NCI-H2227 (cell line): Measurements from ENCODE around the gene H2AZ2.
A peak's percentile ranks its signal among the peaks of the same experiment; 100 is the strongest.

Source experiments
- DNase-seq: peaks from one replicate; lab custom pipeline; 2025; ENCODE audit not compliant: unreplicated experiment; lab: John Stamatoyannopoulos, UW

The H2AZ2 gene

GRCh38 chr7:44847920-44848634, at the start of gene H2AZ2:
H2AZ2 (minus strand) TSS chr7:44848087; CDS start chr7:44847971, 116 bp downstream.
- DNase-seq, result peak; percentile 99

DNA sequence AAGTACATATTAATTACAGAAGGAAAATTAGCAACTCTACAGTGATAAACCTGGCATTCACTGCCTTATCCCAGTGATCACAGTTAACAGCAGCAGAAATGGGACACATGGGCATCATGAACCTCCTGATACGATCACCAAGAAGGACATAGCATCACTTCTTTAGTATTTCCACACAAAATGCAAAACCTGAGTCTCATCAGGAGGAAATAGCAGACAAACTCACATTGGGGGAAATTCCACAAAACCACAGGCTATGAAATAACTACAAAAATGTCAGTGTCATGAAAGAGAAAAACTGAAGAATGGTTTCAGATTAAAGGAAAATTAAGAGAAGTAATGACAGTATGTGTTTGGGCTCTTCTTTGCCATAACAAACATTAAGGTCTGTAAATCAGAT, 49.4 kb upstream of the H2AZ2 start:
- DNase-seq, result no peak

- DNase-seq, result no peak
These were observed 47.1 kb upstream of the H2AZ2 start for GRCh38 chr7:44894888-44895580.

- DNase-seq, result no peak
These were observed 45.9 kb upstream of the H2AZ2 start for GRCh38 chr7:44893710-44894234.

- DNase-seq, result no peak
These were observed 43.9 kb upstream of the H2AZ2 start for GRCh38 chr7:44891791-44892190.

DNA sequence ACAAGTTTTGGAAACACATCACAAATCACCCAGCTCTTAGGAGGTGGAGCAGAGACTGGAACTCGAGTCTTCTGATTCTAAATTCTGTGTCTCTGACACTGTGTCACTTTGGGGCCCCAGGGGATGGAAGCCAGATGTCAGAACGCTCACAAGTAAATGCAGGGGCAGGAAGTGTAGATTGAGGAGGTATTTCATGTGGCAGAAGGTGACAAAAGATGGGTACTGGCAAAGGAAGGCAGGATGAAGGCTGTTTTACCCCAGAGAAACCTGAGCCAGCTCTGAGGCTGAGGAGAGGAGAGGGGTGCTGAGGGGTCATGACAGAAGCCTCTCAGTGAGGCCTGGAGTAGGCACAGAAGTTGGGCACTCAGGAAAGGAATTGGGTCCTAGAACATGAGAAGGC, 43.5 kb upstream of the H2AZ2 start:
- DNase-seq, result no peak

- no peak for DNase-seq
These were observed 41.3 kb upstream of the H2AZ2 start for GRCh38 chr7:44889086-44889781.

DNA sequence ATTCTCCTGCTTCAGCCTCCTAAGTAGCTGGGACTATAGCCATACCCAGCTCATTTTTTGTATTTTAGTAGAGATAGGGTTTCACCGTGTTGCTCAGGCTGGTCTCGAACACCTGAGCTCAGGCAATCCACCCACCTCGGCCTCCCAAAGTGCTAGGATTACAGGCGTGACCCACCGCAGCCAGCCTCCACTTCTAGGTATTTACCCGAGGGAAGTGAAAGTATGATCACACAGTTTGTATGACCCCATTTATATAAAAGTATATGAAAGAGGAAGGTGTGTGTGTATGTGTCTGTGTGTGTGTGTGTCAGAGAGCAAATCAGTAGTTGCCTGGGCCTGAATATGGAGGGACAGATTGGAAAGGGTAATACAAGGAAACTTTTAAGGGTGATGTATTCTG, 39.4 kb upstream of the H2AZ2 start:
- DNase-seq, result no peak

- DNase-seq, result peak; percentile 95
These were observed 37.8 kb upstream of the H2AZ2 start, which contains the start of gene PURB for GRCh38 chr7:44885394-44886317. PURB (minus strand) TSS chr7:44885530; CDS start chr7:44885348, 182 bp downstream.

GRCh38 chr7:44884621-44885393, 36.9 kb upstream of the H2AZ2 start:
- DNase-seq, result peak; percentile 46

DNA sequence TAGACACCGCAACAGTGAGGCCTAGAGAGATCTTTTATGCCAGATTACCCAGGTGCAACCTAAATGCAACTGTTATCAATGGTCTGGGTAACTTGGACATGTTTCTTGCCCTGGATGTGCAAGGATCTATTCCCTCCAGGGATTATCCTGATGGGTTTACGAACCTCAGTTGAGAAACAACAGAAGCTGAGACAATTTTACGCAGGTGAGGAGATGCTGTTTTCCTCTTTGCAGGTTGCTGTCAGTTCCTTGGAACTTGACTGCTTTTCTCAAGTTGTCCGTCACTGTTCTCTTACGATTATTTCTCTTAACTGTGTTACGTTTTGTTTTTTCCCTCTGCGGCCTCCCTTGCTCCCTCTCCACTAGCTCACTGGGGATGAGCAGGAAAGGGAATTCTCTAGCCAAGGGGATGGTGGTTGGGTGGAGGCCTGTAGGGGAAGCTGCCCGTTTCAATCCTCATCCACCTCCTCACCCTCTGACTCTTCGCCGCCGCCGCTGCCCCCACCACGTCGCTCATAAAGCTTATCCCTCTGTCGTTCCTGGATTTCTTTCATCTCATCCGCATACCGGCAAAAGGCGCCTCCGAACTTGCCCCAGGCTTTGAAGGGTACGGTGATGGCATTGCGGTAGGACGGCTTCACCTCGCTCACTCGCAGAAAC, 36.2 kb upstream of the H2AZ2 start:
- no peak for DNase-seq

GRCh38 chr7:44882899-44883298, 35.0 kb upstream of the H2AZ2 start:
- peak; percentile 14 for DNase-seq

DNA sequence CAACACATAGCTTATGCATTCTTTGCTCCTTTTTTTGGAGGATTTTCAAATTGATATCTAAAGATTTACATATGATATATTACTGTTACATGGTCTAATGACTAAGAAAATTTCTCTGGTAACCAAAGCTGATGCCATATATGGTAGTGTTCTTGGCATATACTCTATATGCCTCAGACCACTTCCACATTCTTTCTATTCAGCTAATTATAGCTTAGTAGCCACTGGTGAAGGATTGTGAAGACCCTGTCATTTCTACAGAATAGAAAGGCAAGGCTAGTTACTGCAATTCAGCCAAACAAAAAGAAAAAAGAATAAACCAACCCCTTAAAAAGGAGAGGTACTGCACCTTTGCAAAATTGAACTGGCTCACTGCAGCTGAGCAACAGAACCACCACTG, 33.7 kb upstream of the H2AZ2 start:
- peak; percentile 47 for DNase-seq

DNA sequence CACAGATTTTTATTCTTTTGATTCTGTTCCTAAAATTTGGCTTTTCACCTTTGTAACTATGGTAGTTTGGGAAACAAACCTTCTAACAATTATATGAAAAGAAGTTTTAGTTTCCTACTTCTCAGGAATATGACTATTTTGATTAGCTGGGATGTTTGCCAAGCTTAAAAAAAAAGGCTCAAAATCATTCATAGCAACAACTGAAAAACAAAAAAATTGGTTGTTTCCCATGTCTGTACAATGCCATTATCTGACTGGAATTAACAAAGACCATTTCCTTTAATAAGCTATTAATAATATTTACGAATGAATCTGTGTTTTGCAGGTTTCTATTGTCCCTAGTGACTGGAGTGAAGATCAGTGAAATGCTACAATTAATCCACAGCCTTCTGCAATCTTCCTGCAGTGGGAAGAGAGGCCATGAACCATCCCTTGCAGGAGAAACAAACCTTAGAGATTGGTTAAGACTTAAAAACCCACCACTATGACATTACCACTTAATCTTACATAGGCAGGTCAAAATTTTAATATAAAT, 33.2 kb upstream of the H2AZ2 start:
- DNase-seq, result no peak

GRCh38 chr7:44880317-44881018, 32.6 kb upstream of the H2AZ2 start:
- peak; percentile 91 for DNase-seq

GRCh38 chr7:44876393-44876792, 28.5 kb upstream of the H2AZ2 start:
- no peak for DNase-seq

GRCh38 chr7:44875241-44875640, 27.4 kb upstream of the H2AZ2 start:
- no peak for DNase-seq

DNA sequence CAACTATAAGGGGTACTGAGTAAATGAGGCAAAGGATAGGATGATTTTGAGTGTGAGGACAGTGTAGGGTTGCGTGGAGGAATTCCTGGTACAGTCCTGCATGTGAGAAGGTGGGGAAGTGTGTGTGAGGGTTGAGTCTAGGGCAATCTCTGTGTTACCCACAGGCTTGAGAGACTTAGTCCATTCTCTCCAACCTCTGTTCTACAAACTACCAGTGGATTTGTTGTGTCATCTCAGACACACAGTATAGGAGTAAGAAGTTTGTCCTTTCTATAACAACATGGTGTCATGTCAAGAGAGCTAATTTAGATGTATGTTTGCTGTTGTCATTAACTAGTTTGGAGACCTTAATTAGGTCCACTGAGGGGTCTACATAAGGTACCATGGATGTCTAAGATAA, 24.9 kb upstream of the H2AZ2 start:
- no peak for DNase-seq
